Ishikawa (cell line): ENCODE data around the gene SLIT3.

ENCODE experiments used
- CEBPB ChIP-seq: IDR thresholded peaks from 2 replicates; pipeline ENCODE4 v1.6.1; 2012
- CREB1 ChIP-seq: IDR thresholded peaks from 2 replicates; pipeline ENCODE4 v1.6.1; 2012; ENCODE audit warnings: low read depth
- EGR1 ChIP-seq: IDR thresholded peaks from 2 replicates; pipeline ENCODE4 v1.6.1; 2012
- EP300 ChIP-seq: IDR thresholded peaks from 2 replicates; pipeline ENCODE4 v1.6.1; 2012; ENCODE audit warnings: borderline replicate concordance
- FOXM1 ChIP-seq: IDR thresholded peaks from 2 replicates; pipeline ENCODE4 v1.6.1; 2012; ENCODE audit warnings: low read depth, borderline replicate concordance
- MAX ChIP-seq: IDR thresholded peaks from 2 replicates; pipeline ENCODE4 v1.6.1; 2012
- NFIC ChIP-seq: IDR thresholded peaks from 2 replicates; pipeline ENCODE4 v1.6.1; 2012
- RAD21 ChIP-seq: IDR thresholded peaks from 2 replicates; pipeline ENCODE4 v1.6.1; 2012; ENCODE audit warnings: low read depth
- REST ChIP-seq: IDR thresholded peaks from 2 replicates; pipeline ENCODE4 v1.6.1; 2012; ENCODE audit warnings: low read depth, mild to moderate bottlenecking
- TAF1 ChIP-seq: IDR thresholded peaks from 2 replicates; pipeline ENCODE4 v1.6.1; 2012; ENCODE audit warnings: low read depth, mild to moderate bottlenecking
- TCF12 ChIP-seq: IDR thresholded peaks from 2 replicates; pipeline ENCODE4 v1.6.1; 2012; ENCODE audit warnings: low read depth
- TEAD4 ChIP-seq: IDR thresholded peaks from 2 replicates; pipeline ENCODE4 v1.6.1; 2012
- USF1 ChIP-seq: IDR thresholded peaks from 2 replicates; pipeline ENCODE4 v1.6.1; 2012
- YY1 ChIP-seq: IDR thresholded peaks from 2 replicates; pipeline ENCODE4 v1.6.1; 2012; ENCODE audit warnings: low read depth
- ZBTB7A ChIP-seq: IDR thresholded peaks from 2 replicates; pipeline ENCODE4 v1.6.1; 2012; ENCODE audit warnings: low read depth

Gene SLIT3

GRCh38 chr5:169142264-169142970 lies 158.5 kb downstream of the SLIT3 start:
- TF ChIP-seq CREB1: no peak
- TF ChIP-seq NFIC: 0 out of 2 replicates have a peak, but pooled peaks have one; percentile 8

GRCh38 chr5:169140215-169140614 lies 160.7 kb downstream of the SLIT3 start:
- peak; percentile 46 for TF ChIP-seq CEBPB

- peak; percentile 39; the same call in 1 of the 2 replicates for TF ChIP-seq NFIC
- TF ChIP-seq USF1: no peak
- no peak for TF ChIP-seq CREB1
- no peak for TF ChIP-seq ZBTB7A
- no peak for TF ChIP-seq TCF12
Measured at GRCh38 chr5:169139480-169140050, 161.4 kb downstream of the SLIT3 start.

- no peak for TF ChIP-seq ZBTB7A
- TF ChIP-seq RAD21: no peak
- no peak for TF ChIP-seq EP300
- no peak for TF ChIP-seq YY1
- no peak for TF ChIP-seq TEAD4
Measured at GRCh38 chr5:169133531-169133930, 167.4 kb downstream of the SLIT3 start.

GRCh38 chr5:169132302-169132660 lies 168.7 kb downstream of the SLIT3 start:
- TF ChIP-seq CEBPB (no peak), RAD21 (no peak), EGR1 (no peak)

GRCh38 chr5:169131616-169132301 lies 169.2 kb downstream of the SLIT3 start:
- TF ChIP-seq EP300: no peak
- TF ChIP-seq YY1: no peak
- TF ChIP-seq NFIC: no peak
- TF ChIP-seq EGR1: no peak

GRCh38 chr5:169128679-169129078 lies 172.3 kb downstream of the SLIT3 start:
- TF ChIP-seq TEAD4: no peak
- TF ChIP-seq CEBPB: peak; percentile 54; the same call in 1 of the 2 replicates

- TF ChIP-seq TCF12: no peak
- TF ChIP-seq FOXM1: no peak
- no peak for TF ChIP-seq RAD21
- no peak for TF ChIP-seq TEAD4
- TF ChIP-seq EP300: no peak
- no peak for TF ChIP-seq TAF1
- TF ChIP-seq EGR1: no peak
- no peak for TF ChIP-seq MAX
- TF ChIP-seq CEBPB: no peak
- TF ChIP-seq YY1: no peak
- no peak for TF ChIP-seq CREB1
- TF ChIP-seq REST: no peak
- TF ChIP-seq NFIC: no peak
- no peak for TF ChIP-seq ZBTB7A
- TF ChIP-seq USF1: no peak
Measured at GRCh38 chr5:169127431-169127830, 173.5 kb downstream of the SLIT3 start.

GRCh38 chr5:169126481-169127021 lies 174.4 kb downstream of the SLIT3 start:
- TF ChIP-seq NFIC: no peak
- TF ChIP-seq CREB1: no peak
- TF ChIP-seq CEBPB: no peak
- no peak for TF ChIP-seq TCF12
- TF ChIP-seq EP300: no peak
- no peak for TF ChIP-seq YY1
